Endodermal cell (in vitro differentiated cells): ENCODE measurements around the gene YWHAG. TPM values are rescaled to one million over a fixed set of nuclear protein-coding genes. Genes with fewer than 3 reads are reported as not detected.

Experiments
- DNase-seq: peaks from one replicate; pipeline ENCODE4 v3.0.0-alpha.2; 2017
- H3K27ac ChIP-seq: 2 replicates; pipeline ENCODE4 v1.5.1; 2013; ENCODE audit warnings: mild to moderate bottlenecking, low read depth, low read length, moderate library complexity
- H3K27me3 ChIP-seq: 2 replicates; pipeline ENCODE4 v1.6.1; 2013; ENCODE audit warnings: mild to moderate bottlenecking, low read length, moderate library complexity; ENCODE audit not compliant: insufficient read depth, control insufficient read depth, poor library complexity, severe bottlenecking
- H3K36me3 ChIP-seq: 2 replicates; pipeline ENCODE4 v1.7.0; 2013; ENCODE audit warnings: mild to moderate bottlenecking, low read length, moderate library complexity; ENCODE audit not compliant: control insufficient read depth, insufficient read depth
- H3K4me1 ChIP-seq: one replicate; pipeline ENCODE4 v1.7.0; 2013; ENCODE audit warnings: low read length; ENCODE audit not compliant: control insufficient read depth, insufficient read depth
- H3K4me3 ChIP-seq: 2 replicates; pipeline ENCODE4 v1.5.1; 2013; ENCODE audit warnings: mild to moderate bottlenecking, low read length, moderate library complexity
- H3K9ac ChIP-seq: 2 replicates; pipeline ENCODE4 v1.6.1; 2013; ENCODE audit warnings: mild to moderate bottlenecking, low read length, moderate library complexity; ENCODE audit not compliant: poor library complexity, severe bottlenecking; ENCODE audit errors: extremely low read depth
- H3K9me3 ChIP-seq: 2 replicates; pipeline ENCODE4 v1.6.1; 2013; ENCODE audit warnings: mild to moderate bottlenecking, low read length, moderate library complexity; ENCODE audit not compliant: control insufficient read depth
- H3K27ac Mint-ChIP-seq: 2 replicates; pipeline ENCODE4 v1.8.0; 2020; ENCODE audit warnings: mixed read lengths
- H3K27me3 Mint-ChIP-seq: 2 replicates; pipeline ENCODE4 v1.8.0; 2021; ENCODE audit warnings: mild to moderate bottlenecking, mixed read lengths; ENCODE audit not compliant: insufficient read depth
- H3K36me3 Mint-ChIP-seq: 2 replicates; pipeline ENCODE4 v1.8.0; 2020; ENCODE audit warnings: low read depth, mixed read lengths
- H3K4me1 Mint-ChIP-seq: 2 replicates; pipeline ENCODE4 v1.8.0; 2020; ENCODE audit warnings: mixed read lengths
- H3K4me3 Mint-ChIP-seq: 2 replicates; pipeline ENCODE4 v1.8.0; 2020; ENCODE audit warnings: mild to moderate bottlenecking, moderate library complexity, mixed read lengths
- H3K9me3 Mint-ChIP-seq: 2 replicates; pipeline ENCODE4 v1.8.0; 2020; ENCODE audit warnings: mild to moderate bottlenecking, mixed read lengths
- CTCF ChIP-seq: fragments of 200-600 bp; sonication (generic); conservative IDR thresholded peaks from 2 replicates; pipeline ENCODE4 v1.5.0; 2021; ENCODE audit warnings: antibody characterized with exemption, mild to moderate bottlenecking
- WGBS, 2 experiments: methylation state at CpG; one replicate each; pipeline versions ENCODE4 v1.1.5 to v1.1.7; 2013; ENCODE audit warnings: missing lambda C conversion rate in 2 of 2, mixed read lengths in 1 of 2; ENCODE audit not compliant: insufficient coverage in 1 of 2, insufficient read length in 1 of 2; 5-methylcytosine and 5-hydroxymethylcytosine counted together
- total RNA-seq, 2 donors: library from RNA; stranded (reverse); fragmentation: NEBNext Ultra II Directional in 1 of 2; extraction: Animal tissue kit (Norgen Biotek cat#: 25700) in 1 of 2; gene quantifications; 2 replicates in 1 of 2; 3 replicates in 1 of 2; pipeline ENCODE4 v1.2.1, GENCODE V29; 2021

YWHAG gene
- total RNA-seq, 2 donors from 2014 or later, result 148 TPM

- peaks cover 56% of the 10 kb centered on the region for H3K9me3 ChIP-seq
- Mint-ChIP-seq H3K9me3 (peaks cover 33% of the 10 kb centered on the region), H3K36me3 (peaks cover 93% of the 10 kb centered on the region), H3K27ac (no peak overlapping the region), H3K4me1 (peaks cover 8% of the 10 kb centered on the region), H3K27me3 (no peaks in the 10 kb centered on the region), H3K4me3 (no peak overlapping the region)
- no peak overlapping the region for H3K9ac ChIP-seq
- DNase-seq, result no peak
- H3K36me3 ChIP-seq, result peaks cover 98% of the 10 kb centered on the region
- TF ChIP-seq CTCF, result no peak
- no peaks in the 10 kb centered on the region for H3K4me1 ChIP-seq
- WGBS, 2 experiments, result 89 to 94% methylated on average over 5 to 7 of the region's 7 CpGs
- no peak overlapping the region for H3K27ac ChIP-seq
- H3K27me3 ChIP-seq, result no peaks in the 10 kb centered on the region
- no peak overlapping the region for H3K4me3 ChIP-seq
Observed at GRCh38 chr7:76351372-76351771, 7.4 kb downstream of the YWHAG start.

- Histone ChIP-seq H3K4me3 (no peak overlapping the region), H3K4me1 (no peaks in the 10 kb centered on the region), H3K9ac (no peak overlapping the region), H3K27ac (no peak overlapping the region), H3K36me3 (peaks cover 97% of the 10 kb centered on the region), H3K9me3 (peaks cover 37% of the 10 kb centered on the region), H3K27me3 (no peaks in the 10 kb centered on the region)
- DNase-seq, result no peak
- no peak for TF ChIP-seq CTCF
- Mint-ChIP-seq H3K27me3 (no peaks in the 10 kb centered on the region), H3K27ac (no peak overlapping the region), H3K4me3 (no peak overlapping the region), H3K36me3 (peaks cover 91% of the 10 kb centered on the region), H3K4me1 (peaks cover 8% of the 10 kb centered on the region), H3K9me3 (peaks cover 18% of the 10 kb centered on the region)
- WGBS, 2 experiments, result 91 to 95% methylated on average over 3 to 8 of the region's 8 CpGs
Observed at GRCh38 chr7:76349313-76349885, 9.4 kb downstream of the YWHAG start.

GRCh38 chr7:76347710-76348109 is 11.1 kb downstream of the YWHAG start:
- H3K36me3 ChIP-seq, result peaks cover 97% of the 10 kb centered on the region
- no peaks in the 10 kb centered on the region for H3K27me3 ChIP-seq
- H3K9ac ChIP-seq, result no peak overlapping the region
- H3K4me3 ChIP-seq, result no peak overlapping the region
- H3K4me1 Mint-ChIP-seq, result peaks cover 8% of the 10 kb centered on the region
- no peaks in the 10 kb centered on the region for H3K27me3 Mint-ChIP-seq
- H3K4me1 ChIP-seq, result no peaks in the 10 kb centered on the region
- peaks cover 20% of the 10 kb centered on the region for H3K9me3 ChIP-seq
- WGBS, 2 experiments, result 93 to 97% methylated on average over 2 to 5 of the region's 5 CpGs
- peaks cover 93% of the 10 kb centered on the region for H3K36me3 Mint-ChIP-seq
- TF ChIP-seq CTCF, result no peak
- no peak overlapping the region for H3K27ac Mint-ChIP-seq
- H3K4me3 Mint-ChIP-seq, result no peak overlapping the region
- peaks cover 12% of the 10 kb centered on the region for H3K9me3 Mint-ChIP-seq
- H3K27ac ChIP-seq, result no peak overlapping the region
- no peak for DNase-seq
